ENCODE results near the gene PIGT. TPM values are rescaled to one million over a fixed set of nuclear protein-coding genes. Genes with fewer than 3 reads are reported as not detected.

Gene PIGT
- total RNA-seq, 1 experiment from 2014 or later = 71.4 TPM

DNA sequence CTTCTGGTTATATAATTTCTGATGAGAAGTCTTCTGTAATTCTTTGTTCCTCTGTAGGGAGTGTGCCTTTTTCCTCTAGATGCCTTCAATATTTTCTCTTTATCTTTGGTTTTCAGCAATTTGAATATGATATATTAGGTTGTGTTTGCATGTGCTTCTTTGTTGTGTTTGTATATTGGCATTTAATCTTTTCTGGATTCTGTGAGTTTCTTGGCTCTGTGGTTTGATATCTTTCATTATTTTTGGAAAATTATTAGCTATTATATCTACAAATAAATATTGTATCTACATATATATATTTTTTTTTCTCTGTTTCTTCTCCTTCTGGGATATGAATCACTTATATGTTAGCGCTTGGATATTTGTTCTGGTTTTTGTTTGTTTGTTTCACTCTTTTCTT is 16.9 kb upstream of the PIGT start:
- ChIA-PET POLR2A (no interaction called here), RAD21 (ENCODE audit: low non-redundant PET in 1 of 2, low total read pairs in 2 of 2, uncharacterized antibody in 2 of 2, unreplicated experiment in 2 of 2) (no interaction called here), CTCF (interaction anchor here (1.0 kb wide), 1 partner anchor 25 kb away, joined by 3 read pairs; no protein-coding TSS in a partner anchor)
- Histone ChIP-seq H3K4me2 (ENCODE audit: low read length) (no peak overlapping the region), H3K4me3 (replicated peaks in 1 of 2; ENCODE audit: low read depth in 1 of 2, low read length in 2 of 2) (no peak overlapping the region), H4K20me1 (ENCODE audit: insufficient read depth) (no peaks in the 10 kb centered on the region), H3K27me3 (ENCODE audit: insufficient read depth, low read length) (no peaks in the 10 kb centered on the region), H3K9me3 (ENCODE audit: control insufficient read depth in 1 of 2, insufficient read depth in 1 of 2, low read depth in 1 of 2, low read length in 2 of 2) (peaks cover 11 to 16% of the 10 kb centered on the region in 2 experiments; a peak in 2 of 4 replicates), H3K27ac (ENCODE audit: low read depth, low read length) (no peak overlapping the region), H3K9me2 (ENCODE audit: insufficient read depth) (no peaks in the 10 kb centered on the region), H2AFZ (ENCODE audit: low read depth, low read length, poor library complexity, severe bottlenecking) (no peak overlapping the region), H3K79me2 (ENCODE audit: insufficient read depth, low read length) (no peaks in the 10 kb centered on the region), H3K9ac (ENCODE audit: low read length) (no peak overlapping the region), H3K36me3 (ENCODE audit: control insufficient read depth in 1 of 2, insufficient read depth in 2 of 2, low read length in 2 of 2) (no peaks in the 10 kb centered on the region), H3K4me1 (ENCODE audit: control insufficient read depth in 1 of 2, insufficient read depth in 2 of 2, low read length in 2 of 2) (no peaks in the 10 kb centered on the region)
- ATAC-seq (no peak), DNase-seq (ENCODE audit: low read depth, low spot score) (no peak)
- TF ChIP-seq, protein P1, sequence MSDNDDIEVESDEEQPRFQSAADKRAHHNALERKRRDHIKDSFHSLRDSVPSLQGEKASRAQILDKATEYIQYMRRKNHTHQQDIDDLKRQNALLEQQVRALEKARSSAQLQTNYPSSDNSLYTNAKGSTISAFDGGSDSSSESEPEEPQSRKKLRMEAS (IDR thresholded peaks at IDR 0.05) = no peak
- TF ChIP-seq ZFX (IDR thresholded peaks at IDR 0.05) = no peak
- TF ChIP-seq FOSL1 (IDR thresholded peaks at IDR 0.05; ENCODE audit: low read depth) = no peak
- no peak for TF ChIP-seq TCF7L2 (IDR thresholded peaks at IDR 0.05; ENCODE audit: borderline replicate concordance, extremely low read depth, insufficient read depth, insufficient read length)
- no peak for TF ChIP-seq ELF1 (IDR thresholded peaks at IDR 0.05; ENCODE audit: borderline replicate concordance, low read depth)
- no TSS peak for BruUV-seq (replicated peaks)
- intact Hi-C loops (cut with micrococcal nuclease) = no loop called here

DNA sequence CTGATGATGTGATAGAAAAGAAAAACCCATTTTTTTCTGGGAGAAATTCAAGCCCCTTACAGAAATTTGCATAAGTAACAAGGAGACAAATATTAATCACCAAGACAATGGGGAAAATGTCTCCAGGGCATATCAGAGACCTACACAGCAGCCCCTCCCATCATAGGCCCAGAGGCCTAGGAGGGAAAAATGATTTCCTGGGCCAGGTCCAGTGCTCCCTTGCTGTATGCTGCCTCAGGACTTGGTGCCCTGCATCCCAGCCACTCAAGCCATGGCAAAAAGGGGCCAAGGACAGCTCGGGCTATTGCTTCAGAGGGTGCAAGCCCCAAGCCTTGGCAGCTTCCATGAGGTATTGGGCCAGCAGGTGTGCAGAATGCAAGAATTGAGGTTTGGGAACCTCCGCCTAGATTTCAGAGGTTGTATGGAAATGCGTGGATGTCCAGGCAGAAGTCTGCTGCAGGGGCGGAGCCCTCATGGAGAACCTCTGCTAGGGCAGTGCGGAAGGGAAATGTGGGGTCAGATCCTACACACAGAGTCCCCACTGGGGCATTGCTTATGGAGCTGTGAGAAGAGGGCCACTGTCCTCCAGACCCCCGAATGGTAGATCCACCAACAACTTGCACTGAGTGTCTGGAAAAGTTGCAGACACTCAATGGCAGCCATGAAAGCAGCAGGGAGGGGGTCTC is 15.5 kb upstream of the PIGT start:
- Histone ChIP-seq H3K79me2 (ENCODE audit: insufficient read depth, low read length) (no peaks in the 10 kb centered on the region), H3K36me3 (ENCODE audit: control insufficient read depth in 1 of 2, insufficient read depth in 2 of 2, low read length in 2 of 2) (no peaks in the 10 kb centered on the region), H3K9me3 (ENCODE audit: control insufficient read depth in 1 of 2, insufficient read depth in 1 of 2, low read depth in 1 of 2, low read length in 2 of 2) (peaks cover 11 to 16% of the 10 kb centered on the region in 2 experiments; a peak in 2 of 4 replicates), H3K4me2 (ENCODE audit: low read length) (no peak overlapping the region), H3K27me3 (ENCODE audit: insufficient read depth, low read length) (no peaks in the 10 kb centered on the region), H3K4me1 (ENCODE audit: control insufficient read depth in 1 of 2, insufficient read depth in 2 of 2, low read length in 2 of 2) (peaks cover 3% of the 10 kb centered on the region in 2 experiments; a peak in 3 of 4 replicates), H3K9me2 (ENCODE audit: insufficient read depth) (no peaks in the 10 kb centered on the region), H3K27ac (ENCODE audit: low read depth, low read length) (no peak overlapping the region), H4K20me1 (ENCODE audit: insufficient read depth) (no peaks in the 10 kb centered on the region), H2AFZ (ENCODE audit: low read depth, low read length, poor library complexity, severe bottlenecking) (no peak overlapping the region), H3K9ac (ENCODE audit: low read length) (no peak overlapping the region), H3K4me3 (replicated peaks in 1 of 2; ENCODE audit: low read depth in 1 of 2, low read length in 2 of 2) (no peak overlapping the region)
- no peak for ATAC-seq
- intact Hi-C loops (cut with micrococcal nuclease) = no loop called here
- TF ChIP-seq SIN3A (IDR thresholded peaks at IDR 0.05; ENCODE audit: low read depth) (no peak), EGR1 (IDR thresholded peaks at IDR 0.05; ENCODE audit: low read depth) (no peak), ZNF274 (IDR thresholded peaks at IDR 0.05; ENCODE audit: low read depth, low read length) (no peak), ELF1 (IDR thresholded peaks at IDR 0.05; ENCODE audit: borderline replicate concordance, low read depth) (no peak), CBX3 (IDR thresholded peaks at IDR 0.05; ENCODE audit: low read depth) (peak; percentile 67; the same call in 1 of the 2 replicates), POLR2A (IDR thresholded peaks at IDR 0.05; ENCODE audit: borderline replicate concordance, extremely low read depth, insufficient read depth, insufficient read length) (no peak)
- TF ChIP-seq, protein P2, sequence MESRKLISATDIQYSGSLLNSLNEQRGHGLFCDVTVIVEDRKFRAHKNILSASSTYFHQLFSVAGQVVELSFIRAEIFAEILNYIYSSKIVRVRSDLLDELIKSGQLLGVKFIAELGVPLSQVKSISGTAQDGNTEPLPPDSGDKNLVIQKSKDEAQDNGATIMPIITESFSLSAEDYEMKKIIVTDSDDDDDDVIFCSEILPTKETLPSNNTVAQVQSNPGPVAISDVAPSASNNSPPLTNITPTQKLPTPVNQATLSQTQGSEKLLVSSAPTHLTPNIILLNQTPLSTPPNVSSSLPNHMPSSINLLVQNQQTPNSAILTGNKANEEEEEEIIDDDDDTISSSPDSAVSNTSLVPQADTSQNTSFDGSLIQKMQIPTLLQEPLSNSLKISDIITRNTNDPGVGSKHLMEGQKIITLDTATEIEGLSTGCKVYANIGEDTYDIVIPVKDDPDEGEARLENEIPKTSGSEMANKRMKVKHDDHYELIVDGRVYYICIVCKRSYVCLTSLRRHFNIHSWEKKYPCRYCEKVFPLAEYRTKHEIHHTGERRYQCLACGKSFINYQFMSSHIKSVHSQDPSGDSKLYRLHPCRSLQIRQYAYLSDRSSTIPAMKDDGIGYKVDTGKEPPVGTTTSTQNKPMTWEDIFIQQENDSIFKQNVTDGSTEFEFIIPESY (IDR thresholded peaks at IDR 0.05; ENCODE audit: extremely low read depth, insufficient replicate concordance, low read length) = no peak
- BruUV-seq (replicated peaks) = no TSS peak
- DNase-seq (ENCODE audit: low read depth, low spot score) = no peak
- RAD21 ChIA-PET (ENCODE audit: low non-redundant PET in 1 of 2, low total read pairs in 2 of 2, uncharacterized antibody in 2 of 2, unreplicated experiment in 2 of 2) = no interaction called here
- CTCF ChIA-PET = no interaction called here
- POLR2A ChIA-PET = no interaction called here
